Caco-2 (cell line): ENCODE results near the gene CALML3. TPM values are rescaled to one million over a fixed set of nuclear protein-coding genes. Genes with fewer than 3 reads are reported as not detected.
A peak's percentile ranks its signal among the peaks of the same experiment; 100 is the strongest.

Source experiments
- BruUV-seq: library from RNA; stranded (reverse); fragments of 400-500 nt; replicated peaks from 2 replicates; lab custom pipeline; 2021; lab: Mats Ljungman, UMichigan
- CTCF ChIA-PET: fragments of 300-600 bp; sonication (Branson Sonifier 250); formaldehyde crosslinking; loops from one replicate; lab custom pipeline; 2022; ENCODE audit warnings: antibody characterized with exemption; lab: Charles Lee
- POLR2A ChIA-PET: fragments of 300-600 bp; sonication (Branson Sonifier 250); formaldehyde crosslinking; loops from one replicate; lab custom pipeline; 2022; ENCODE audit warnings: antibody characterized with exemption; lab: Charles Lee
- DNase-seq, 2 experiments: peaks; one replicate each; pipeline versions ENCODE4 v3.0.0 to v3.0.0-alpha.2; 2020 to 2022
- H3K27me3 ChIP-seq: replicated peaks from 2 replicates; pipeline ENCODE4 v1.6.0; 2011; ENCODE audit warnings: low read length; ENCODE audit not compliant: control insufficient read depth, insufficient read depth
- H3K36me3 ChIP-seq: 2 replicates; pipeline ENCODE4 v1.5.1; 2011; ENCODE audit warnings: low read length; ENCODE audit not compliant: control insufficient read depth, insufficient read depth
- H3K4me1 ChIP-seq: fragments of 250-450 bp; sonication (Bioruptor Pico); 2 replicates; pipeline ENCODE4 v1.5.1; 2020; ENCODE audit warnings: mild to moderate bottlenecking
- H3K4me3 ChIP-seq: 2 replicates; pipeline ENCODE4 v1.5.1; 2011; ENCODE audit warnings: low read depth, mild to moderate bottlenecking, control low read depth, low read length
- H3K9me3 ChIP-seq: fragments of 250-450 bp; sonication (Bioruptor Pico); 2 replicates; pipeline ENCODE4 v1.5.1; 2020; ENCODE audit warnings: mild to moderate bottlenecking, moderate library complexity
- H3K27ac Mint-ChIP-seq: one replicate; pipeline ENCODE4 v1.8.0; 2022; ENCODE audit warnings: mixed read lengths; ENCODE audit not compliant: unreplicated experiment
- H3K27me3 Mint-ChIP-seq: one replicate; pipeline ENCODE4 v1.8.0; 2022; ENCODE audit warnings: mixed read lengths; ENCODE audit not compliant: insufficient read depth, unreplicated experiment
- H3K36me3 Mint-ChIP-seq: one replicate; pipeline ENCODE4 v1.8.0; 2022; ENCODE audit warnings: mild to moderate bottlenecking, mixed read lengths; ENCODE audit not compliant: insufficient read depth, unreplicated experiment
- H3K4me1 Mint-ChIP-seq: one replicate; pipeline ENCODE4 v1.8.0; 2022; ENCODE audit warnings: low read depth, mixed read lengths; ENCODE audit not compliant: unreplicated experiment
- H3K4me3 Mint-ChIP-seq: one replicate; pipeline ENCODE4 v1.8.0; 2022; ENCODE audit warnings: mild to moderate bottlenecking, moderate library complexity, mixed read lengths; ENCODE audit not compliant: unreplicated experiment
- H3K9me3 Mint-ChIP-seq: one replicate; pipeline ENCODE4 v1.8.0; 2022; ENCODE audit warnings: mixed read lengths; ENCODE audit not compliant: unreplicated experiment
- CTCF ChIP-seq, 2 experiments: fragments of 200-600 bp in 1 of 2; IDR thresholded peaks; 1 replicate in 1 of 2; 2 replicates in 1 of 2; pipeline versions ENCODE4 v1.5.1 to v1.8.0; 2011 to 2022; ENCODE audit warnings: antibody characterized with exemption in 1 of 2, control low read depth in 1 of 2, inconsistent platforms in 1 of 2, low read depth in 1 of 2, low read length in 1 of 2, mild to moderate bottlenecking in 1 of 2, moderate library complexity in 1 of 2; ENCODE audit not compliant: insufficient read depth in 1 of 2, severe bottlenecking in 1 of 2, unreplicated experiment in 1 of 2
- intact Hi-C: fragments of 100-400 bp; cut with micrococcal nuclease; formaldehyde crosslinking; loops from one replicate; pipeline ENCODE4 v1.10.0; 2022; ENCODE audit not compliant: unreplicated experiment
- total RNA-seq: library from RNA; stranded (reverse); gene quantifications from 2 replicates; pipeline ENCODE4 v1.2.3, GENCODE V29; 2022

Gene CALML3
- total RNA-seq, 1 experiment from 2014 or later: 0.18 TPM

GRCh38 chr10:5575144-5575481 lies 50.4 kb downstream of the CALML3 start:
- no peak for DNase-seq
- H3K27me3 ChIP-seq: no peaks in the 10 kb centered on the region
- Mint-ChIP-seq H3K4me1 (peaks cover 27% of the 10 kb centered on the region), H3K36me3 (peaks cover 16% of the 10 kb centered on the region), H3K27me3 (no peaks in the 10 kb centered on the region), H3K27ac (peak overlapping the region; percentile 93), H3K4me3 (no peak overlapping the region), H3K9me3 (no peaks in the 10 kb centered on the region)
- H3K36me3 ChIP-seq: no peaks in the 10 kb centered on the region
- no peak for TF ChIP-seq CTCF (IDR thresholded peaks at IDR 0.05; ENCODE audit: insufficient read depth in 1 of 2, low read depth in 1 of 2, low read length in 1 of 2, severe bottlenecking in 1 of 2, unreplicated experiment in 1 of 2)
- peaks cover 51% of the 10 kb centered on the region for H3K4me1 ChIP-seq
- BruUV-seq: no TSS peak
- ChIA-PET POLR2A (no interaction called here), CTCF (no interaction called here)
- H3K9me3 ChIP-seq: no peaks in the 10 kb centered on the region
- H3K4me3 ChIP-seq: no peak overlapping the region
- intact Hi-C loops: loop anchor here (2.0 kb wide), 1 partner anchor 48 kb away; no protein-coding TSS in a partner anchor

DNA sequence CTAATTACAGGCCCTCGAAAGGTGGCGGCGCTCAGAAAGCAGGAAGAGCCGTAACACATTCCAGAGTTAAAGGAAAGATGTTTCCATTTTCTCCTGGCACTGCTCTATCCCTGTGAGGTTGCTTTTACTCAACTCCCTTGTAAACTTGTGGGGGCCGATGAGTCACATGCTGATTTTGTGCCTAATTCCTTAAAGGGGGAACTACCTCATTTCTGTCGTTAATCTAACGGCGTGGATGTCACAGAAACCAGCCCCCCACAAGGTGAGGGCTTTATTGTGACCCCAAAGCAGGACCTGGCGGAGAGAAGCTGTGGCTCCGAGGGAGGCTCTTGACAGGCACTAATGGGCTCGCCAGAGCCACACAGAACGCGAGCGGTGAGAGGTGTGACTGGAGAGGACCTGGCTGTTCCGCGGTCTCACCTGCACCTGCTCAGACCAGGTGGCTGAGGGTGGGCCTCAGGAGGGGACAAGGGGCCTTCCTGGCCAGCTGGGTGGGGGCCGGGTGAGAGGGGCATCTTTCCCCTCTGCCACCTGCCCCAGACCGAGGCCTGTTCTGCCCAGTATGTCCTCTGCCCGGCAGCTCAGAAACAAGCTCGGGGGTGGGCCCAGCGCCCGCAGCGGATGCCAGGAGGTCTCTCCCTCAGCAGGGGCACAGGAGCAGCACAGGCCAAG lies 50.9 kb downstream of the CALML3 start:
- H3K9me3 ChIP-seq: peaks cover 4% of the 10 kb centered on the region
- no peaks in the 10 kb centered on the region for H3K27me3 ChIP-seq
- no TSS peak for BruUV-seq
- intact Hi-C loops: loop anchor here (2.0 kb wide), 1 partner anchor 47 kb away; no protein-coding TSS in a partner anchor
- H3K27ac Mint-ChIP-seq: peak overlapping the region; percentile 93
- H3K4me1 Mint-ChIP-seq: peaks cover 27% of the 10 kb centered on the region
- H3K4me1 ChIP-seq: peaks cover 51% of the 10 kb centered on the region
- H3K4me3 Mint-ChIP-seq: no peak overlapping the region
- no peak for TF ChIP-seq CTCF (IDR thresholded peaks at IDR 0.05; ENCODE audit: insufficient read depth in 1 of 2, low read depth in 1 of 2, low read length in 1 of 2, severe bottlenecking in 1 of 2, unreplicated experiment in 1 of 2)
- H3K4me3 ChIP-seq: no peak overlapping the region
- CTCF ChIA-PET: no interaction called here
- H3K9me3 Mint-ChIP-seq: no peaks in the 10 kb centered on the region
- no peaks in the 10 kb centered on the region for H3K27me3 Mint-ChIP-seq
- no peaks in the 10 kb centered on the region for H3K36me3 ChIP-seq
- no peak for DNase-seq
- peaks cover 16% of the 10 kb centered on the region for H3K36me3 Mint-ChIP-seq
- POLR2A ChIA-PET: no interaction called here

DNA sequence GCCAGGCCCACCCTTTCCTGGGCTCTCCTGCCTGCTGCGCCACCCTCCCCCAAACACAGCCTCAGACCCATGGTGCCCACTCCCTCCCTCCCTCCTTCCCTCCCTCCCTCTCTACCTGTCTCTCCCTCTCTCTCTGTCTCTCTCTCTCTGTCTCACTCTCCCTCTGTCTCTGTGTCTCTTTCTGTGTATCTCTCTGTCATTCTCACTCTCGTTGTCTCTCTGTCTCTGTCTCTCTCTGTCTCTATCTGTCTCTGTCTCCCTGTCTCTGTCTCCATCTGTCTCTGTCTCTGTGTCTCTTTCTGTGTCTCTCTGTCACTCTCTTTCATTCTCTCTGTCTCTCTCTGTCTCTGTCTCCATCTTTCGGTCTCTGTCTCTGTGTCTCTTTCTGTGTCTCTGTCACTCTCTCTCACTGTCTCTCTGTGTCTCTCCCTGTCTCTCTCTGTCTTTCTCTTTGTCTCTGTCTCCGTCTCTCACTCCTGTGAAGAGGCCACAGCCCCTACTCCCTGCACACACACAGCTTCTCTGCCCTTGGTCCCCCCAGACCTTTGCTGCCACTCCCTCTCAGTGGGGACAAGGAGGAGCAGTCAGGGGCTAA lies 51.5 kb downstream of the CALML3 start:
- DNase-seq: no peak
- Mint-ChIP-seq H3K36me3 (peaks cover 16% of the 10 kb centered on the region), H3K27me3 (no peaks in the 10 kb centered on the region), H3K4me3 (peak overlapping the region; percentile 1), H3K27ac (peak overlapping the region; percentile 79), H3K9me3 (no peaks in the 10 kb centered on the region), H3K4me1 (peaks cover 27% of the 10 kb centered on the region)
- no peaks in the 10 kb centered on the region for H3K36me3 ChIP-seq
- H3K4me3 ChIP-seq: no peak overlapping the region
- ChIA-PET POLR2A (no interaction called here), CTCF (interaction anchor here (0.6 kb wide), 1 partner anchor 96 kb away, joined by 3 read pairs; no protein-coding TSS in a partner anchor)
- intact Hi-C loops: no loop called here
- peaks cover 11% of the 10 kb centered on the region for H3K9me3 ChIP-seq
- no TSS peak for BruUV-seq
- H3K27me3 ChIP-seq: no peaks in the 10 kb centered on the region
- no peak for TF ChIP-seq CTCF (IDR thresholded peaks at IDR 0.05; ENCODE audit: insufficient read depth in 1 of 2, low read depth in 1 of 2, low read length in 1 of 2, severe bottlenecking in 1 of 2, unreplicated experiment in 1 of 2)
- H3K4me1 ChIP-seq: peaks cover 49% of the 10 kb centered on the region

Other genes starting within 250 kb of the CALML3 start
- not detected in 2 replicates for gene UCN3, start 160.0 kb upstream of the CALML3 start, total RNA-seq
- gene TUBAL3, start 120.1 kb upstream of the CALML3 start, total RNA-seq: 0.39 TPM in 1 of 2 replicates, not detected in the other
- 149 and 175 TPM in 2 replicates for gene NET1, start 112.4 kb upstream of the CALML3 start, total RNA-seq
- gene CALML5, start 25.4 kb upstream of the CALML3 start, total RNA-seq: not detected in 2 replicates
- 37.0 and 44.8 TPM in 2 replicates for gene ASB13, start 141.6 kb downstream of the CALML3 start, total RNA-seq
- gene TASOR2, start 159.9 kb downstream of the CALML3 start, total RNA-seq: 102 and 108 TPM in 2 replicates